ENCODE measurements around the gene FAM163B. TPM values are rescaled to one million over a fixed set of nuclear protein-coding genes. Genes with fewer than 3 reads are reported as not detected.

The FAM163B gene
- total RNA-seq, 2 experiments from 2014 or later, result not detected

GRCh38 chr9:133603135-133603927 is 5.9 kb downstream of the FAM163B start:
- no peak overlapping the region for H3K27ac Mint-ChIP-seq
- H3K36me3 Mint-ChIP-seq (ENCODE audit: low read depth), result no peaks in the 10 kb centered on the region
- H3K9me3 Mint-ChIP-seq, result no peaks in the 10 kb centered on the region
- no peak overlapping the region for H3K4me3 Mint-ChIP-seq
- intact Hi-C loops (cut with micrococcal nuclease), result loop anchor here (10.0 kb wide), 1 partner anchor 121 kb away; no protein-coding TSS in a partner anchor
- no peak for TF ChIP-seq CTCF (IDR thresholded peaks at IDR 0.05)
- DNase-seq (no peak), ATAC-seq (no peak)
- peaks cover 10% of the 10 kb centered on the region for H3K27me3 Mint-ChIP-seq
- H3K4me1 Mint-ChIP-seq (ENCODE audit: low read depth), result peaks cover 8% of the 10 kb centered on the region
- ChIA-PET CTCF (interaction anchor here (0.8 to 3.1 kb wide), 8 partner anchors 10 to 140 kb away, joined by 3 to 15 read pairs (median 3); partner anchors contain the start of gene ADAMTSL2), POLR2A (no interaction called here)

- ATAC-seq, result no peak
- H3K27ac Mint-ChIP-seq, result no peak overlapping the region
- no peak for DNase-seq
- H3K36me3 Mint-ChIP-seq (ENCODE audit: low read depth), result no peaks in the 10 kb centered on the region
- peaks cover 8% of the 10 kb centered on the region for H3K4me1 Mint-ChIP-seq (ENCODE audit: low read depth)
- ChIA-PET POLR2A (no interaction called here), CTCF (interaction anchor here (0.5 to 1.4 kb wide), 4 partner anchors 54 to 204 kb away, joined by 3 read pairs; no protein-coding TSS in a partner anchor)
- no peak for TF ChIP-seq CTCF (IDR thresholded peaks at IDR 0.05)
- no peak overlapping the region for H3K4me3 Mint-ChIP-seq
- H3K9me3 Mint-ChIP-seq, result peaks cover 5% of the 10 kb centered on the region
- H3K27me3 Mint-ChIP-seq, result peaks cover 4% of the 10 kb centered on the region
- intact Hi-C loops (cut with micrococcal nuclease), result loop anchor here (10.0 kb wide), 1 partner anchor 123 kb away; no protein-coding TSS in a partner anchor
Measured at GRCh38 chr9:133602277-133602676, 6.9 kb downstream of the FAM163B start.

- ChIA-PET CTCF (interaction anchor here (0.5 to 1.4 kb wide), 2 partner anchors 125 to 203 kb away, joined by 3 read pairs; no protein-coding TSS in a partner anchor), POLR2A (no interaction called here)
- Mint-ChIP-seq H3K4me3 (no peak overlapping the region), H3K36me3 (ENCODE audit: low read depth) (no peaks in the 10 kb centered on the region), H3K27ac (no peak overlapping the region), H3K27me3 (peaks cover 2% of the 10 kb centered on the region), H3K4me1 (ENCODE audit: low read depth) (peaks cover 8% of the 10 kb centered on the region), H3K9me3 (peaks cover 10% of the 10 kb centered on the region)
- no peak for TF ChIP-seq CTCF (IDR thresholded peaks at IDR 0.05)
- DNase-seq, result no peak
- intact Hi-C loops (cut with micrococcal nuclease), result loop anchor here (10.0 kb wide), 1 partner anchor 123 kb away; no protein-coding TSS in a partner anchor
- no peak for ATAC-seq
Measured at GRCh38 chr9:133601746-133602145, 7.4 kb downstream of the FAM163B start.

GRCh38 chr9:133600739-133601138 is 8.4 kb downstream of the FAM163B start:
- intact Hi-C loops (cut with micrococcal nuclease), result loop anchor here (10.0 kb wide), 1 partner anchor 124 kb away; no protein-coding TSS in a partner anchor
- TF ChIP-seq CTCF (IDR thresholded peaks at IDR 0.05), result no peak
- H3K27ac Mint-ChIP-seq, result no peak overlapping the region
- CTCF ChIA-PET, result interaction anchor here (1.0 to 1.3 kb wide), 2 partner anchors 11 to 393 kb away, joined by 4 to 5 read pairs; no protein-coding TSS in a partner anchor
- H3K4me3 Mint-ChIP-seq, result no peak overlapping the region
- ATAC-seq (no peak), DNase-seq (no peak)
- peaks cover 8% of the 10 kb centered on the region for H3K4me1 Mint-ChIP-seq (ENCODE audit: low read depth)
- no peaks in the 10 kb centered on the region for H3K27me3 Mint-ChIP-seq
- POLR2A ChIA-PET, result no interaction called here
- H3K36me3 Mint-ChIP-seq (ENCODE audit: low read depth), result no peaks in the 10 kb centered on the region
- peaks cover 11% of the 10 kb centered on the region for H3K9me3 Mint-ChIP-seq
